ENCODE data around the gene ZDHHC14.

DNA sequence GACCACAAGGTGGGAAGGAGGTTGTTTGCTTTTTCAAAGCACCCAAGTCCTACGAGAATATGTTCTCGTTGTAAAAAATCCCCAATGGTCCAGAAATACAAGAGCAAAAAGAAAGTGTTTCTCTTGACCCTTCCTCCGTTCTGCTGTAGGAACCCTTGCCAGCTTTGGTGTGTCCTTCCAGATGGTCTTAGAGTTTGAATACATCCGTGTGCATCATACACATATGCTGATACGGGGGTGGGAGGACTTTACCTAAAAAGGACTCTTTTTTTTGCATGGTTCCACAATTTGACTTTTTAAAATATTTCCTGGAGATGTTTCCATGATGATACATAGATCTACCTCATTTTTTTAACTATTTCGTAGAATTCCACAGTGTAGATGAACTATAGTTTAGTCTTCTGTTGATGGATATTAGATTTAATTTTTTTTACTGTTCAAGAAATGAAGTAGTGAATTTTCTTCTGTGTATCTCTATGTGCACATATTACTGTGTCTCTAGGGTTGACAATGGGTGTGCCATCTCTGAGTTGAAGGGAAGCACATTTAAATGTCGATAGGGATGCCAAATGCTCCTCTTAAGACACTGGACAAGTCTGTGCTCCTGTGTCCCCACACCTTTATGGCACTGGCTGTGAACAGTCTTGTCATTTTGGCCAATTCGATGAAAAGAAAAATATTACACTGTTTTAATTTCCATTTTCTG lies 259.9 kb downstream of the ZDHHC14 start:
- TF ChIP-seq, protein P1, sequence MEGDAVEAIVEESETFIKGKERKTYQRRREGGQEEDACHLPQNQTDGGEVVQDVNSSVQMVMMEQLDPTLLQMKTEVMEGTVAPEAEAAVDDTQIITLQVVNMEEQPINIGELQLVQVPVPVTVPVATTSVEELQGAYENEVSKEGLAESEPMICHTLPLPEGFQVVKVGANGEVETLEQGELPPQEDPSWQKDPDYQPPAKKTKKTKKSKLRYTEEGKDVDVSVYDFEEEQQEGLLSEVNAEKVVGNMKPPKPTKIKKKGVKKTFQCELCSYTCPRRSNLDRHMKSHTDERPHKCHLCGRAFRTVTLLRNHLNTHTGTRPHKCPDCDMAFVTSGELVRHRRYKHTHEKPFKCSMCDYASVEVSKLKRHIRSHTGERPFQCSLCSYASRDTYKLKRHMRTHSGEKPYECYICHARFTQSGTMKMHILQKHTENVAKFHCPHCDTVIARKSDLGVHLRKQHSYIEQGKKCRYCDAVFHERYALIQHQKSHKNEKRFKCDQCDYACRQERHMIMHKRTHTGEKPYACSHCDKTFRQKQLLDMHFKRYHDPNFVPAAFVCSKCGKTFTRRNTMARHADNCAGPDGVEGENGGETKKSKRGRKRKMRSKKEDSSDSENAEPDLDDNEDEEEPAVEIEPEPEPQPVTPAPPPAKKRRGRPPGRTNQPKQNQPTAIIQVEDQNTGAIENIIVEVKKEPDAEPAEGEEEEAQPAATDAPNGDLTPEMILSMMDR (IDR thresholded peaks at IDR 0.05) = no peak
- TF ChIP-seq POLR2A (IDR thresholded peaks at IDR 0.05) = no peak
- TF ChIP-seq EP300 (IDR thresholded peaks at IDR 0.05) = no peak

All from ovary (tissue), 3 donors.